HG02973 (cell line): ENCODE results near the gene PID1.
"Not testable (repeated sequence)": the region's sequence is repeated elsewhere in the genome, so short reads cannot be mapped to it uniquely, and the experiment has no call there.

ENCODE experiments used
- ATAC-seq: cut with Tn5 transposase; IDR thresholded peaks from one replicate; pipeline ENCODE4 v1.9.1; 2021; ENCODE audit warnings: moderate library complexity; ENCODE audit not compliant: unreplicated experiment

The PID1 gene

DNA sequence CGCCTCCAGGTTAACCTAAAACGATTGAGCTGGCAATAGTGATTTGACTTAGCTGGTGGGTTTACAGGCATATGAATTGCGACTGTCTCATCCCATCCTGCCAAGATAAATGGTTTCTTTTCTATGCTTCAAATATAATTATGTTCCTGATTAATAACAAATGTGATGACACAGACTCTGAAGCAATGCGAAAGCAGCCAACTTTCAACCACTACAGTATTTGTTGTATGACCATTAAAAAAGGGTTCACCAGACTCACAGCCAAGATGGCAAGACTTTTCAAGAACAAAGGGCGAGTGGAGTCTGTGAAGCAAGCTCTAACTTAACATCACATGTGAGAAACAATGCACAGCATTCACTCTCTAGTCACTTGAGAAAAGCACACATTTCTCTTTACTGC lies 186.6 kb downstream of the PID1 start:
- no peak for ATAC-seq

DNA sequence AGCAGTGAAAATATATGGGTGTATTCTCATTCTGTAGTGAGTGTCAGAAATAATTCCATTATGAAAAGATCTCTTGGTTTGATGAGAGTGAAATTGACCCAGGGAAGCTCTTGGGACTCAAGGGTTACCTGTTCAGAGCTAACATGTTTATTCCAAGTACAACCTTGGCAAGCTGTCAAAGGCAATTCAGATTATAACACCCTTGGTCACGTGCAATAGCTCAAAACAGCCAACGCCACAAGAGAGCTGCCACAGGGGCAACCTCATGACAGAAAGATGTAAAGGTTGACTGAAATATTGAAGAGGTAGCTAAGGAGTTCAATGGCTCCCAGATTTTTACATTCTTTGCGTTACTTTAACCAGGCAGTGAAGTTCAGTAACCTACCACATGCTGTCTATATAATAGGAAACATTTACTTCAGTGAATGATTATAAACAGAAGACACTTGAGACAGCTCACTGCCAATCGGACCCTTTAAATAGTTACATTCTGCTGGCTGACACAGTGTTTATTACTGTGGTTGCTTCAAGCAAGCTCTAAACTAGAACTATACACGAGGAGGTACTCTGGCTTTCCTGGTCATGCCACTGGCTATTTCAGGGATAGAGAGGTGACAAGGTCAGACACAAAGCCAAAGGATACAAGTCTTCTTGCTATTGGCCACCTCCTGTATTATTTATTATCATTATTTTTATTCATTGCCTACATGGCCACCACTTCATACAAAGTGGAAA lies 187.3 kb downstream of the PID1 start:
- ATAC-seq: no peak

DNA sequence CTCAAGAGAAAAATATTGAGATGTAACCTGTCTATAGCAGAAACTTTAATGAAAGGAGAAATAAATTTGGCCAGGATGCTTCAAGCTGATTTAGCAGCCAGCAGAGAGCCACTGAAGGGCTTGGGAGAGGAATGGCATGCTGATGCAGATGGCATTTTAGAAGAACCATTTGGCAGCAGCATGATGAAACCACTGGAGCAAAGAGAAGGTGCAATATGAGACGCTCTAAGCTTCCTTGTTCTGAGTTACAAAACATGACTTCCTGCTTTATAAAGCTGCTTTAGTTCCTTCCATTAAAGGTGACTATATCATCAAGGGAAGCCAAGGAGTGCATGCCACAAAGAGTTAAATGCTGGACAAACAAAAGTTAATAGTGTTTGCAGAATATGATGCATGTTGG lies 189.7 kb downstream of the PID1 start:
- no peak for ATAC-seq

DNA sequence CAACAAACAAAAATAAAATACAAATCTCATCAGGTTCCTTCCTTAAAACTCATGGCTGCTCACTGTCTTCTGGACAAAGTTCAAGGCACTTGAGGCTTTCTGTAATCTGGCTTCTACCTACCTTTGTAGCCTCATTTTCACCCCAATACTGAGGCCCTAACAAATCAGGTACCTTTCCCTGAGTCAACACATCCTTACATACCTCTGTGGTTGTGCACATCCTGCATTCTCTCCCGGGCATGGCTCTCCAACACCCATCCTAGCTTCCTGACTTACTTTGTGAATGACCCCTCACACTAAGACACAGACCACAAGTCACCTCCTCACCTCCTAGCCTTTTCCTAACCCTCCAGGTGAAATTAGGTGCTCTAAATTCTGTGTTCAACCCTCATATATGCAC lies 190.9 kb downstream of the PID1 start:
- no peak for ATAC-seq

DNA sequence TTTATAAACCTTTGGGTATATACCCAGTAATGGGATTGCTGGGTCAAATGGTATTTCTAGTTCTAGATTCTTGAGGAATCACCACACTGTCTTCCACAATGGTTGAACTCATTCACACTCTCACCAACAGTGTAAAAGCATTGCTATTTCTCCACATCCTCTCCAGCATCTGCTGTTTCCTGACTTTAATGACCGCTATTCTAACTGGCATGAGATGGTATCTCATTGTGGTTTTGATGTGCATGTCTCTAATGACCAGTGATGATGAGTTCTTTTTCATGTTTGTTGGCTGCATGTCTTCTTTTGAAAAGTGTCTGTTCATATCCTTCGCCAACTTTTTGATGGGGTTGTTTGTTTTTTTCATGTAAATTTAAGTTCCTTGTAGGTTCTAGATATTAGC lies 194.2 kb downstream of the PID1 start:
- ATAC-seq: not testable (repeated sequence)

DNA sequence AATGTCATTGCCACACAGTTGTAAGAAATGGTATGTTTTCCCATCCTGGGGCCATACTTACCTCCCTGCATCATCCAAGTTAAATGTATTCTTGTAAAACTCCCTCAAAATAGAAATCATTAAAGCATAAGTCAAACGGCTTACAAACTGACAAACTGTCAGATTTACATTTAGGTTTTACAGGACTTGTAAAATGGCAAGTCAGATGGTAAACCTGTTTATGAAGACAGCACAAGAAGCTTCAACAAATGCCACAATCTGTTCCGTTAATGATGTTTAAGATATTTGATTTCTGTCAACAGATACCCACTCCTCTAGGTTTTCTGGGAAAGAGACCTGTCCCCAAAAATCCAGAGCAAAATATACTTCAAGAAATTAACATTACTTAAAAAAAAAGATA lies 197.2 kb downstream of the PID1 start:
- ATAC-seq: no peak

GRCh38 chr2:229071292-229071976 lies 199.7 kb downstream of the PID1 start:
- no peak for ATAC-seq

- ATAC-seq: no peak
Observed at GRCh38 chr2:229066121-229066715, 204.9 kb downstream of the PID1 start.

GRCh38 chr2:229064749-229065148 lies 206.3 kb downstream of the PID1 start:
- no peak for ATAC-seq

DNA sequence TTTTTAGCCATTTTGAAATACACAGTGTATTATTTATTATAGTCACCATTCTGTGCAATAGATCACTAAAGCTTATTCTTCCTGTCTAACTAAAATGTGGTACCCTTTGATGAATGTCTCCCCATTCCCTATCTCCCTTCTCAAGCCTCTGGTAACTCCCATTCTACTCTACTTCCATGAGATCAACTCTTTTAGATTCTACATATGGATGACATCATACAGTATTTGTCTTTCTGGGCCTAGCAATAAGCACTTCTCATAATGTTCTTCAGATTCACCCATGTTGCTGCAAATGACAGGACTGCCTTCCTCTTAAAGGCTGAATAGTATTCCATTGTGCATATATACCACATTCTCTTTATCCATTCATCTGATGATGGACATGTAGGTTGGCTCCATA lies 210.9 kb downstream of the PID1 start:
- no peak for ATAC-seq

DNA sequence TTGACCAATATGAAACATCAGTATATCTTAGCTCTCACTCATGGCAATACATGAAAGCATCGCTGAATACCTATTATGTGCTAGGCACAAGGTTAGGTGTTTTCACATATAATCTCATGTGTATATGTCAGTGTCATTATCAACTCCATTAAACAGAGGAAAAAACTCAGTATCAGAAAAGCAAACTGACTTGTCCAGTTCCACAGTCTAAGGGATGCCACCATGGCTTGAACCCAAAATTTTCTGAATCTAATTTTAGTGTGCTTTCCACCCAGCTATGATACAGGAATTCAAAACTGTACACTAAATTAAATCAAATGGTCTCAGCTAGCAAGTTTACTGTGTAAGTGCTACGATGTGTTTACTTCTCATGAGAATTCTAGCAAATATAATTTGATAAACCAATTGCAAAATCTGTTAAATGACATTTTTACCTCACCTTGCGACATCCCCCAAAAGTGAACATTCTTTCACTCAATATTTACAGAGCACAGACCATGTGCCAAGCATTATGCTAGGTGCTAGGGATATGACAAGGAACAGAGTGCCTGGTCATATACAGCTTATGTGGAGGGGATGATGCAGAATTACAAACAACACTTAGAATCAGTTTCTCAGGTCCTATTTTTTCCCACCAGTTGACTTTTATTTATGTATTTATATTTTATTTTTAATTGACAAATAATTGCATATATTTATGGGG lies 211.6 kb downstream of the PID1 start:
- ATAC-seq: no peak

- no peak for ATAC-seq
Observed at GRCh38 chr2:229057976-229058553, 213.0 kb downstream of the PID1 start.

DNA sequence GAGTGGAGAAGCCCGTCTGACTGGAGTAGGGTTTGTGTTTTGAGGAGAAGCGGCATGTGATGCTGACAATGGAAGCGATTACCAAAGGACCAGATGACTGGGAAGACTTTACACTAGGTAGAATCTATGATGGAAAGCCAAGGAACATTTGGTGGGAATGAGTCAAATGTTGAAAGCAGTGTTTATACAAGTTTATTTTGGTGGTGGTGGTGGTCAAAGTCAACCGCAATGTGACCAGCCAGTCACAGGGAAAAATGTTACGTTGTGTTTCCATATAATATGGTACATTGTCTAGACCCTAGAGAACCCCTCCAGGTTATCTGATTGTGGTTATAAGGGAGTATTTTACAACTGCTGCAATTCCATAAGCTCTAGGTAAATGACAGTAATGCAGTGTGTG lies 216.8 kb downstream of the PID1 start:
- no peak for ATAC-seq

DNA sequence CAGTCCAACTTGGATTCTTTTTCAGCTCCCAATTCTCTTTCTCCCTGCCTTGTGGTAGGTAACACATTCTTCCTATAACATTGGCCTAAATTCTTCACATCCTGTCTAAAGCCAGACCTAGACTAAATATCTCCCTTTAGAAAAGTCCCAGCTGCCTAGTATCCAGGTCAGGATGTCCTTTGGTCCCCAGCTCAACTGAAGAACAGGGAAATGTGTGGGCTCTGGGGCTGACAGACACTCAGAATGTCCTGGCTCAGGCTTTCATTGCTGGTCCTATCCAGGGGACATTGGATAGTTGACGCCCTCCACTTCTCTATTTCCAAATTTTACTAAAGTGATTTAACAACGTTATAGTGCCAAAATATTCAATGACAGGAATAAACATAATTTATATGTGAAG lies 219.3 kb downstream of the PID1 start:
- no peak for ATAC-seq

DNA sequence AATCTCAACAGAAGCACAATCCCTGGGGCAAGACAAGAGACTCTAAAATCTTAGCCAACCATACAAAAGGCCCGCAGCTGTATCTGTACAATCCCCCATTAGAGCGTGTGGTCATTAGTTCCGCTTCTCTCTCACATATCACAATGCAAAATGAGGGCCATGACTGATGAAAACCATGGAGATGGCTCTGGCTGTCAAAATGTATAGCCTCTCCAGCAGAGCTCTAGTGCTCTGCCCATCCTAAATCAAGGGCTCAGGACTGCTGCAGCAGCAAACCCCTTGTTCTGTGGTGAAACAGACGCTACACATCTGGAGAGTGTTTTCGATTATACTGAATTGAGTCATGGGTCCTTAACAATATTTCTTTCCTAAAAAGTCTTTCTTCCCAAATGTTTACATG lies 221.0 kb downstream of the PID1 start:
- no peak for ATAC-seq

DNA sequence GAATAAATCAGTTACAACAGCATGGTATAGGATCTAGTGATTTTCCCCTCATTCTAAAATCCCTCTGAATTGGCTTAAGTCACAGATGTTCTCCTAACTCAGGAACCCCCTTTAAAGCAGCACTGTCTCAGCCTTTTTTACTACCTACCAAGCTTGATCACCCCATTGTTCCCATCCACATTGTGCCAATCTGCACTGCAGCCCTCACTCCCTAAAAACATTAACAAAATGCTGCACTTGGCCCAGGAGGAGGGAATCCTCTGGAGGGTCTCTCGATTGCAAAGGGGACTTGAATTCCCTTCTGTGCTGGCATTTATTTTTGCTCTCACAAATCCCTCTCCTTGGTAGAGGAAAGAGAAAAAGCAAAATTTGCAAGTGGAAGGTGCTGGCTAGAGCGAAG lies 223.0 kb downstream of the PID1 start:
- ATAC-seq: no peak

DNA sequence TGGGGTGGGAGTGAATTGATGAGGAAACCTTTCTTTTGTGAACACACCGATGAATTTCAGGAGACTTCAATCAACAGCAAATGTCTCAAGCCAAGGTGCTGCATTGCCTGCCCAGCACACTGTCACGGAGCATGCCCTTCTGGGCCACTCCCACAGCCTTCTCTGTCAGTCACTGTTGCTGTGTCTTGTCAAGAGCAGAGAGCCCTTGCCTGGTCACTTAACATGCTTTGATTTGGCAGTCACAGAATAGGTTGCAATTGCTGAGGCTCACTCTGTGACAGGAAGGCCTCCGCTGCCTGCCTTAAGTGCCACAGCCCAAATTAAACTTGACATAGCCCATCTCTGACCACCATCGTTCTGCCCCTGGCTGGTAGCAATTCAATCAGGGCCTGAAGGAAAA lies 225.4 kb downstream of the PID1 start:
- no peak for ATAC-seq

- no peak for ATAC-seq
Observed at GRCh38 chr2:229044581-229044980, 226.5 kb downstream of the PID1 start.

DNA sequence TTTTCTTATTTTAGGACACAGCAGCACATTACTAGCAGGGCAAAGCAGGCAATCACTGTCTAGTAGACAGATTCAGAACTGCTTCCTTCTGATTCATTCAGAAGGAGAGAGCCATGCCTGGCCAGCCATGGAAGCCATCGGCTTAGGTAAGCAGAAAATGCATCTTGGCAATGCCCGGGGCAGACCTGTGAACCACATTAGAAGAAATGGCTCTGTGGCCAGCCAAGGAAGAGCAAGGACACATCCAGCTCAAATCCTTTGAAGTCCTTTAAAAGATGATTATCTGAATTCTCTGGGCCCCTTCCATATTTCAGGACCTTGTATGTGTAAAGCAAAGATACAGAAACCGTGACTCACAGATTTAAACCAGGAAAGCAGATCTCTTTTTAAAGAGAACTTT lies 227.4 kb downstream of the PID1 start:
- ATAC-seq: no peak

GRCh38 chr2:229042349-229042748 lies 228.7 kb downstream of the PID1 start:
- ATAC-seq: no peak

DNA sequence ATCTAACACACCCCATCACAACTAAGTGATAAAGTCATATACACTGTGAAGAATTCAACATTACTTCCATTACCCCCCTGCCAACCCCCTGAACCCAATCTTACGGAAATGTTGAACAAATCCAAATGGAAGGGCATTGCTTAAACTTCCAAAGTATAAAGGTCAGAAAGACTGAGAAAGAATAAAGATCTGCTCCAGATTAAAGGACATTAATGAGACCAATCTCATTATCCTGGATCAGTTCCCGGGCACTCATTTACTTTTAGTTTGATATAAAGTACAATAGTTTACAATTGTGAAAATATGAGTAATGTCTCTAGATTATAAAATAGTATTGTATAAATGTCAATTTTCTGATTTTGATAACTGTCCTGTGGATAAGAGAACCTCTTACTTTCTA lies 229.4 kb downstream of the PID1 start:
- no peak for ATAC-seq
